GM12878 (cell line): ENCODE results near the gene SLMAP. TPM values are rescaled to one million over a fixed set of nuclear protein-coding genes. Genes with fewer than 3 reads are reported as not detected.

ENCODE experiments used
- ATAC-seq: fragments of 200-7000 bp; cut with Tn5 transposase; 3 replicates; pipeline ENCODE4 v1.9.1; 2020; ENCODE audit warnings: mild to moderate bottlenecking, moderate library complexity
- BruUV-seq: library from RNA; stranded (reverse); fragments of 400-500 nt; replicated peaks from 2 replicates; lab custom pipeline; 2021; lab: Mats Ljungman, UMichigan
- CTCF ChIA-PET: fragments of 300-600 bp; sonication (Branson Sonifier 250); formaldehyde crosslinking; extraction: SDS; loops from one replicate; lab custom pipeline; 2021; ENCODE audit warnings: inconsistent platforms; lab: Yijun Ruan, JAX
- POLR2A ChIA-PET: fragments of 350-600 bp; formaldehyde crosslinking; extraction: SDS; loops from one replicate; lab custom pipeline; 2021; ENCODE audit warnings: inconsistent platforms; lab: Charles Lee
- RAD21 ChIA-PET: fragments of 300-600 bp; sonication (Branson Sonifier 250); formaldehyde crosslinking; loops from one replicate; lab custom pipeline; 2023; ENCODE audit warnings: antibody characterized with exemption; ENCODE audit not compliant: unreplicated experiment; lab: Charles Lee
- SMC1A ChIA-PET: fragments of 300-600 bp; sonication (Branson Sonifier 250); formaldehyde crosslinking; loops from one replicate; lab custom pipeline; 2023; ENCODE audit not compliant: unreplicated experiment, uncharacterized antibody; lab: Charles Lee
- DNase-seq: peaks from one replicate; pipeline ENCODE4 v3.0.0-alpha.2; 2011; ENCODE audit warnings: low read depth, low spot score
- FAIRE-seq: peaks from 3 replicates; lab custom pipeline; 2011; peaks lifted over from hg19 to GRCh38; lab: Jason Lieb, UNC
- H2AFZ ChIP-seq: 2 replicates; pipeline ENCODE4 v1.6.0; 2011; ENCODE audit warnings: low read depth, low read length, control low read depth; ENCODE audit not compliant: control insufficient read depth
- H3K27ac ChIP-seq: 2 replicates; pipeline ENCODE4 v1.5.1; 2011; ENCODE audit warnings: control low read depth; ENCODE audit not compliant: control insufficient read depth, insufficient read depth
- H3K27me3 ChIP-seq, 2 experiments: replicated peaks in 1 of 2; 2 replicates each; pipeline versions ENCODE4 v1.6.0 to v1.6.1; 2011; ENCODE audit warnings: low read length in 1 of 2; ENCODE audit not compliant: control insufficient read depth in 2 of 2, insufficient read depth in 2 of 2
- H3K36me3 ChIP-seq, 2 experiments: 2 replicates each; pipeline ENCODE4 v1.5.1; 2011; ENCODE audit warnings: low read length in 1 of 2; ENCODE audit not compliant: control insufficient read depth in 2 of 2, insufficient read depth in 2 of 2
- H3K4me1 ChIP-seq: 2 replicates; pipeline ENCODE4 v1.6.1; 2011; ENCODE audit warnings: mild to moderate bottlenecking, low read length, moderate library complexity, mixed read lengths; ENCODE audit not compliant: control insufficient read depth, insufficient read depth
- H3K4me2 ChIP-seq: 2 replicates; pipeline ENCODE4 v1.6.0; 2011; ENCODE audit warnings: control low read depth; ENCODE audit not compliant: control insufficient read depth, insufficient read depth
- H3K4me3 ChIP-seq: fragments of 200-600 bp; sonication (generic); 2 replicates; pipeline ENCODE4 v1.5.1; 2016
- H3K79me2 ChIP-seq: 2 replicates; pipeline ENCODE4 v1.6.0; 2011; ENCODE audit warnings: low read length; ENCODE audit not compliant: control insufficient read depth, insufficient read depth
- H3K9ac ChIP-seq: 2 replicates; pipeline ENCODE4 v1.8.0; 2011; ENCODE audit warnings: low read length, control low read depth, mixed read lengths; ENCODE audit not compliant: control insufficient read depth, insufficient read depth
- H3K9me3 ChIP-seq: replicated peaks from 3 replicates; pipeline ENCODE4 v1.5.1; 2011; ENCODE audit warnings: mild to moderate bottlenecking, low read length; ENCODE audit not compliant: control insufficient read depth, insufficient read depth
- H4K20me1 ChIP-seq: 2 replicates; pipeline ENCODE4 v1.6.0; 2011; ENCODE audit not compliant: control insufficient read depth, insufficient read depth
- ASH2L ChIP-seq: fragments of 300-600, 200-600 bp; sonication (generic); IDR thresholded peaks from 2 replicates; pipeline ENCODE4 v1.6.1; 2017; ENCODE audit warnings: low read depth, mild to moderate bottlenecking, borderline replicate concordance
- CBFB ChIP-seq: IDR thresholded peaks from 2 replicates; pipeline ENCODE4 v1.6.1; 2016; ENCODE audit warnings: antibody characterized with exemption, low read depth
- CREM ChIP-seq: IDR thresholded peaks from 2 replicates; pipeline ENCODE4 v1.6.1; 2014; ENCODE audit warnings: antibody characterized with exemption, low read depth
- EZH2 ChIP-seq: IDR thresholded peaks from 2 replicates; pipeline ENCODE4 v1.6.1; 2012; ENCODE audit warnings: low read depth, mild to moderate bottlenecking, control low read depth, inconsistent platforms, low read length, borderline replicate concordance; ENCODE audit not compliant: control insufficient read depth
- GABPA ChIP-seq: IDR thresholded peaks from 2 replicates; pipeline ENCODE4 v1.6.1; 2014; ENCODE audit warnings: antibody characterized with exemption, low read depth, mild to moderate bottlenecking, inconsistent platforms
- NR2C2 ChIP-seq: IDR thresholded peaks from 2 replicates; pipeline ENCODE4 v1.6.1; 2011; ENCODE audit warnings: borderline replicate concordance, low read depth; ENCODE audit not compliant: control insufficient read depth, insufficient read length
- POLR2AphosphoS5 ChIP-seq: IDR thresholded peaks from 2 replicates; pipeline ENCODE4 v1.6.1; 2011; ENCODE audit warnings: mild to moderate bottlenecking, low read length, inconsistent platforms
- RAD21 ChIP-seq: IDR thresholded peaks from 2 replicates; pipeline ENCODE4 v1.6.1; 2011; ENCODE audit warnings: mild to moderate bottlenecking, low read depth, low read length, moderate library complexity; ENCODE audit not compliant: insufficient read depth
- RELA ChIP-seq: fragments of 450-650 bp; IDR thresholded peaks from 2 replicates; pipeline ENCODE4 v1.8.0; 2014; ENCODE audit warnings: borderline replicate concordance; ENCODE audit not compliant: partially characterized antibody
- REST ChIP-seq: IDR thresholded peaks from 2 replicates; pipeline ENCODE4 v1.6.1; 2012; ENCODE audit warnings: mild to moderate bottlenecking, low read depth, low read length
- RFX5 ChIP-seq: IDR thresholded peaks from 2 replicates; pipeline ENCODE4 v1.6.1; 2011; ENCODE audit warnings: low read depth, low read length, improper control_type of control experiment
- SREBF2 ChIP-seq: IDR thresholded peaks from 2 replicates; pipeline ENCODE4 v1.6.1; 2012; ENCODE audit warnings: mild to moderate bottlenecking, low read length
- TARDBP ChIP-seq: IDR thresholded peaks from 2 replicates; pipeline ENCODE4 v1.6.1; 2016; ENCODE audit warnings: borderline replicate concordance
- YY1 ChIP-seq: IDR thresholded peaks from 2 replicates; pipeline ENCODE4 v1.6.1; 2011; ENCODE audit warnings: low read depth, mild to moderate bottlenecking, low read length
- in situ Hi-C: fragments of 300-500 bp; cut with MboI; formaldehyde crosslinking; loops from 9 replicates; pipeline ENCODE4 v1.14.3; 2018; ENCODE audit warnings: mixed read lengths
- intact Hi-C: fragments of 100-400 bp; cut with micrococcal nuclease; formaldehyde crosslinking; loops from one replicate; pipeline ENCODE4 v1.14.2; 2022; ENCODE audit not compliant: unreplicated experiment
- polyA plus RNA-seq, 11 experiments: library from polyadenylated mRNA; depleted of rRNA in 4 of 11; unstranded in 6 of 11; stranded (reverse) in 5 of 11; fragments of >200 nt; fragmentation: Nextera tagmentation in 4 of 11; fragmentation: Illumina TruSeq in 1 of 11; extraction: Ambion mirVana in 4 of 11; extraction: Trizol in 1 of 11; gene quantifications; 1 replicate in 1 of 11; 2 replicates in 10 of 11; pipeline versions ENCODE4 v1.2.1 to v1.2.3, GENCODE V29; 2011 to 2016; ENCODE audit warnings: inconsistent platforms in 2 of 11, missing spikeins in 2 of 11, low read depth in 1 of 11
- total RNA-seq, 4 experiments: library from RNA; depleted of rRNA in 3 of 4; stranded (reverse); fragments of >200 nt in 3 of 4; fragmentation: Illumina TruSeq in 1 of 4; extraction: Trizol in 1 of 4; gene quantifications; 2 replicates each; pipeline versions ENCODE4 v1.2.1 to v1.2.3, GENCODE V29; 2013 to 2021

Gene SLMAP
- total and polyA plus RNA-seq, 10 of the 15 experiments (the other 5 are each of a cell fraction or from before 2014, with no cell fraction given), result 8.3 to 43.8 (median 26.4) TPM

GRCh38 chr3:57821765-57822164, 65.7 kb downstream of the SLMAP start:
- CTCF ChIA-PET, result interaction anchor here (0.6 to 1.8 kb wide), 3 partner anchors 28 to 424 kb away, joined by 3 to 4 read pairs (median 3); no protein-coding TSS in a partner anchor
- Histone ChIP-seq H4K20me1 (no peaks in the 10 kb centered on the region), H3K27ac (no peak overlapping the region), H3K4me3 (no peak overlapping the region), H3K4me1 (no peaks in the 10 kb centered on the region; the same call in 1 of the 2 replicates), H3K36me3 (no peaks in the 10 kb centered on the region), H3K9me3 (no peaks in the 10 kb centered on the region), H3K4me2 (no peak overlapping the region), H3K79me2 (peaks cover 12% of the 10 kb centered on the region), H3K9ac (no peak overlapping the region), H2AFZ (no peak overlapping the region), H3K27me3 (no peaks in the 10 kb centered on the region)
- DNase-seq (no peak), FAIRE-seq (no peak), ATAC-seq (no peak)
- intact Hi-C loops (loop anchor here (10.0 kb wide), 1 partner anchor 177 kb away; no protein-coding TSS in a partner anchor), in situ Hi-C loops (no loop called here)
- BruUV-seq, result no TSS peak
- RAD21 ChIA-PET, result no interaction called here
- SMC1A ChIA-PET, result interaction anchor here (0.7 to 2.0 kb wide), 6 partner anchors 39 to 424 kb away, joined by 3 to 4 read pairs (median 4); no protein-coding TSS in a partner anchor
- POLR2A ChIA-PET, result no interaction called here
- TF ChIP-seq CREM (no peak), RELA (no peak), POLR2AphosphoS5 (no peak), RFX5 (no peak), CBFB (no peak), RAD21 (no peak), REST (no peak), TARDBP (no peak), YY1 (no peak), SREBF2 (no peak), EZH2 (no peak), GABPA (no peak), NR2C2 (no peak), ASH2L (no peak)
